ENCODE results near the gene MYCBPAP. TPM values are rescaled to one million over a fixed set of nuclear protein-coding genes. Genes with fewer than 3 reads are reported as not detected.

MYCBPAP gene
- total RNA-seq, 2 donors from 2014 or later: 0.30 to 1.6 TPM

DNA sequence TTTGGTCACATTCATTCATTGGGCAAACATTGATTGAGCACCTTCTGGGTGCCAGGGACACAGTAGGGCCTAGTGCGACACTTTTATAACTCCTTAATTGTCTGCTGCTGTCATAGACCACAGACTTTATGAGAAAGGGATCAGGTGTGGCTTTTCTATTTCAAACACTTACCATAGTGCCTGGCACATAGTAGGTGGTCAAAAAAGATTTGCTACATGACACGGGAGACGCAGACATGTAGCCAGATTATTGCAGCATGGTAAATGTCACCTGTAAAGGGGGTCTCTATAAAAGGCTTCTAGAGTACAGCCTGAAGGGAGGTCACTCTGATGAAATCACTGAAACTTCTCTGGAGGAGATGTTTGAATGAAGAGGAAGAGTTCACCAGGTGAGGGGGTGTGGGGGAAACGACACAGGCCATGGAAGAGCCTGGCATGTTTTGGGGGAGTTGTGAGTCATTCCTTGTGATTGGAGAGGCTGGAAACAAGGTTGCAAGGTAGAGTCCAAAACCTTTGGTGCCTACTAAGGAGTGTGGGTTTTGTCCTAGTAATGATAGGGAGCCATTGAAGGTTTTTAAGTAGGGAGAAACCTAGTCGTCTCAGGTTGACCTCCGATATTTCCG is 28.0 kb upstream of the MYCBPAP start:
- peaks cover 0 to 2% of the 10 kb centered on the region in 2 donors for H3K36me3 Mint-ChIP-seq
- H3K9me3 Mint-ChIP-seq: no peaks in the 10 kb centered on the region
- DNase-seq (ENCODE audit: low spot score in 2 of 2): no peak
- ATAC-seq: no peak
- H3K27ac Mint-ChIP-seq: peak overlapping the region in 1 of 2 donors; percentile 95

DNA sequence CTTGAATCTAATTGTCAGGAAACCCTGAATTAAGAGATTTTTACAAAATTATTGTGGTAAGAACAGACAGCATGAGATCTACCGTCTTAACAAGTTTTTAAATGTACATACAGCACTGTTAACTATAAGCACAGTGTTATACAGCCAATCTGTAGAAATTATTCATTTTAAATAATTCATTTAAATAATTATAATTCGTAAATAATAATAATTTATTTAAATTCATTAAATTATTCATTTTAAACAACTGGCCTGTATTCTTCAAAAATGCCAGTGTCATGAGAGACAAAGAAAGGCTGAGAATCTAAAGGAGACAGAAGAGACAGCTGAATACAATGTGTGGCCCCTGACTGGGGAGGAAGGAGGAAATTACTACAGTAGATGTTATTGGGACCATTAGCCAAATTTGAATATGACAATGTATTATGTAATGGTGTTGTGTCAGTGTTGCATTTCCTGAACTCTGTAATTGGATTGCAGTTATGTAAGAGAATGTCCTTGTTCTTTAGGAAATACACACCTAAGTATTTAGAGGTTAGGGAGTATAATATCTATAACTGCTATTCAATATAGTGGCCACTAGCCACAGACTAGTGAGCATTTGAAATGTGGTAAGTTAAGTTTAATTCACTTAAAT is 27.3 kb upstream of the MYCBPAP start:
- Mint-ChIP-seq H3K27ac (no peak overlapping the region), H3K36me3 (peaks cover 0 to 6% of the 10 kb centered on the region in 2 donors), H3K9me3 (no peaks in the 10 kb centered on the region)
- ATAC-seq (no peak), DNase-seq (ENCODE audit: low spot score in 2 of 2) (no peak)

DNA sequence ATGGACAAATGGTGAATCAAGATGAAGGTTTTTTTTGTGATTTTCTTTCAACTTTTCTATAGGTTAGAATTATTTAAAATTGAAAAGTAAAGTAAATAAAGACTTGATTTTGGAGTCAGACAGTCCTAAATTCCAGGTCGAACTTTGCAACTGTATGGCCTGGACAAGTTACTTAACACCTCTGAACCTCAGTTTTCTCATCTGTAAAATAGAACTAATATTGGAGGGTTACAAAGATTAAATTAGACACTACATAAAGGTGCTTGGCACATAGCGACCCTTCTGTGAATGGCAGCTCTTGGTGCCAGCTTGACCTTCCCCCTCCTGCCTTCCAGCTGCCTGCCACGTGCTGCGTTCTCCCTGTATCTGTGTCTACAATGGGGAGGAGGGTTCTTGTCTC is 26.6 kb upstream of the MYCBPAP start:
- ATAC-seq: no peak
- H3K9me3 Mint-ChIP-seq: no peaks in the 10 kb centered on the region
- DNase-seq (ENCODE audit: low spot score in 2 of 2): no peak
- H3K36me3 Mint-ChIP-seq: peaks cover 0 to 6% of the 10 kb centered on the region in 2 donors
- no peak overlapping the region for H3K27ac Mint-ChIP-seq

DNA sequence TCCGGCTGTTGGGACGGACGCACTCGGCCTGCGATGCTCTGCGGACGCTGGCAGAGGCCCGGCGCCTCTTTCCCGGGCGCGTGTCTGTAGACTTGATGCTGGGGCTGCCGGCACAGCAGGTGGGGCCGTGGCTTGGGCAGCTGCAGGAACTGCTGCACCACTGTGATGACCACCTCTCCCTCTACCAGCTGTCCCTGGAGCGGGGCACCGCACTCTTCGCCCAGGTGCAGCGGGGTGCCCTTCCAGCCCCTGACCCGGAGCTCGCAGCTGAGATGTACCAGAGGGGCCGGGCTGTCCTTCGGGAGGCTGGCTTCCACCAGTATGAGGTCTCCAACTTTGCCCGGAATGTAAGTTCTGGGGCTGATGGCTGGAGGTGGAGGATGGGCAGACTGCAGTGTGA is 26.1 kb upstream of the MYCBPAP start:
- Mint-ChIP-seq H3K27ac (peak overlapping the region in 1 of 2 donors; percentile 55), H3K36me3 (peaks cover 0 to 6% of the 10 kb centered on the region in 2 donors), H3K9me3 (no peaks in the 10 kb centered on the region)
- DNase-seq (ENCODE audit: low spot score in 2 of 2) (no peak), ATAC-seq (no peak)

DNA sequence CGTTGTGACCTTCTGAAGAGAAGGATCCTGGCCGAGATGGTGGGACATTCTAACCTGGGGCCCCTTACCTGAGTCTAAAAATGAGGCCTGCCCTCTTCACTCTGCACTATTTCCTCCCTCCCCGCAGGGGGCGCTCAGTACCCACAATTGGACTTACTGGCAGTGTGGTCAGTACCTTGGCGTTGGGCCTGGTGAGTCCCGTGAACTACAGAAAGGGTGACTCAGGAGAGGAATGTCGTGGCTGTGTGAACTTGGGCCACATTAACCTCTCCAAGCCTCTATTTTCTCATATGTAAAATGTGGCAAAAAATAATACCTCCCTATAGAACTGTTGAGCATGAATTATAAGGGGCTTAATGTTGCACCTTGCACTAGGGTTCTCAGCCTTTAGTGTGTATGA is 25.7 kb upstream of the MYCBPAP start:
- DNase-seq (ENCODE audit: low spot score in 2 of 2) (peak; percentile 82 to 88), ATAC-seq (peak; percentile 40 to 51)
- Mint-ChIP-seq H3K9me3 (no peaks in the 10 kb centered on the region), H3K36me3 (peaks cover 0 to 6% of the 10 kb centered on the region in 2 donors), H3K27ac (peak overlapping the region in 1 of 2 donors; percentile 55)

DNA sequence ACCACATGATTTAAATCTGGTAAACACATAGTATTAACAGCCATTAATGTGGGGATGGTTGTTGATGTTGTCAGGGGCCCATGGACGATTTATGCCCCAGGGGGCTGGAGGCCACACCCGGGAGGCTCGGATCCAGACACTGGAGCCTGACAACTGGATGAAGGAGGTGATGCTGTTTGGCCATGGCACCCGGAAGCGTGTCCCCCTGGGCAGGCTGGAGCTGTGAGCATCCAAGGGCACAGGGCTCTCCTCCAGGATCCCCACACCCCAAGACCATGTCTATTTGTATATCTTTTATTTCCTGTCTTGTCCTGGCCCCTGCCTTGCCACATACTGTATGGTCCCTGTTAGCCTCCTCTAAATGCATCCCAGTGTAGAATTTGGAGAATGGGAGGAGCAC is 25.0 kb upstream of the MYCBPAP start:
- Mint-ChIP-seq H3K36me3 (peaks cover 0 to 6% of the 10 kb centered on the region in 2 donors), H3K9me3 (no peaks in the 10 kb centered on the region), H3K27ac (no peak overlapping the region)
- no peak for DNase-seq (ENCODE audit: low spot score in 2 of 2)
- ATAC-seq: no peak

DNA sequence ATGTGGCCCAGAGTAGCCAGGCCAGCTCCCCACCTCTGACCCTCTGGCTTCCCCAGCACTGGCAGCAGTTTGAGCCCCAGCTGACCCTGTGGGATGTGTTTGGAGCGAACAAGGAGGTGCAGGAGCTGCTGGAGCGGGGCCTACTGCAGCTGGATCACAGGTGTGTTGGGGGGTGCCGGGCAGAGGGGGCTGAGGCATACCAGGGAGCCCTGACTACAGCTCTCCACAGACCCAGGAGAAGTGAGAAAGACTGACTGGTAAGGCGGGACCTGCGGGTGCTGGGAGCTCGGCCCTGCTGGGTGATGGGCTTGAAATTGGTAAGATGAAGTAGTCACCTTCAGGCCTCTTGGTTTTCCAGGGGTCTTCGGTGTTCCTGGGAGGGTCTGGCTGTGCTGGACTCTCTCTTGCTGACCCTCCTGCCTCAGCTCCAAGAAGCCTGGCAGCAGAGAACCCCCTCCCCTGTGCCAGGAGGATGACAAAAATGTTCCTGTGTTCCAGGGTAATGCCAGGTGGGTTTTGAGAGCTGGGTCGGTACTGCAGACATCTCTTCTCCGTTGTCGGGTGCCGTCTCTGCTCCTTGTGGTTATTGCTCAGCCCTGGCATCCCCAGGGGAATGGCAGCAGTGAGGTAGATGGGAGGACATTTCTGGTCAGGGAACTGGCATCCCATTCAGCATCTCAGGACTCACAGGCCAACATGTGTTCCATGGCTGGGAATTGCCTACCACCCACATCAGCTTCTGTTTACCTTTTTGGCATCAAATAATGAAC is 23.7 kb upstream of the MYCBPAP start:
- H3K36me3 Mint-ChIP-seq: peaks cover 0 to 6% of the 10 kb centered on the region in 2 donors
- H3K27ac Mint-ChIP-seq: peak overlapping the region; percentile 4 to 47
- no peak for ATAC-seq
- no peak for DNase-seq (ENCODE audit: low spot score in 2 of 2)
- H3K9me3 Mint-ChIP-seq: no peaks in the 10 kb centered on the region

DNA sequence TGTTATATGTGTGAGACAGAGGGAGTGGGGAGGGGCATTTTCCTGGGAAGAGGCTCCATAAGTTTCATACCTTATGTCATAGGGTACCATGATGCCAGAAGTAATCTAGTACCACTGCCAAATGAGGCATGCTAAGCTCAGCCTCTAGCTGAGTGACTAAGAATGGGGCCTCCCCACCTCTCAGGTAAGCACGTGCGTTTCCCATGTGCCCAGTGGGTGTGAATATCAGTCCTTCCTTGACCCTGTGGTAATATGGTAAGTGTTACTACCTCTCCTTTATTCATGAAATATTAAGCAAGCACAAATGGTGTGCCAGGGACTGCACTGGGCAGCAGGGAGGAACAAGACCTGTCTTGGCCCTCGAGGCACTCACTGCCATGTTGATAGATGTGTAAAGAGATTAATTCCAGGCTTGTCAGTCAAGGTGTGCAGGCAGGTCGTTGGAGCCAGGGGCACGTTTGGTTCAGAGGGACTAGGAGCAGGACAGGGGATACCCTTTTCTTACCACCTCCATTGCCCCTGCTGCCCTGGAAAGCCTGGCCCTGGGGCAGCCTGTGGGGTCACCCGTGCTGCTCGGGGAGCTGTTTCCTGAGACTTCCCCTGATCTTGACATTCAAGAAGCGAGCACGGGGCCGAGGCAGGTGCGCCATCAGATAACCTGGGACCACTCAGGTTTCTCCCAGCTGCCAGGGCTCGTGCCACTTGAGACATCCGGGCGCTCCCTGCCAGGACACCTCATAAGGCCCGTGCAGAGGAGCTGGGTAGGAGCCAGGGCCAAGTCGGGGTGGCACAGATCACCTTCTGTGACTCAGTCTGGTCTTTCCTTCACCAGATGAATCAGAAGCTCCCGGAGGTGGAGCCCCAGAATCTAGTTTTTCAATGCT is 20.8 kb upstream of the MYCBPAP start:
- H3K9me3 Mint-ChIP-seq: no peaks in the 10 kb centered on the region
- DNase-seq (ENCODE audit: low spot score in 2 of 2) (no peak), ATAC-seq (peak; percentile 58 to 92)
- no peak overlapping the region for H3K27ac Mint-ChIP-seq
- H3K36me3 Mint-ChIP-seq: peaks cover 0 to 6% of the 10 kb centered on the region in 2 donors

DNA sequence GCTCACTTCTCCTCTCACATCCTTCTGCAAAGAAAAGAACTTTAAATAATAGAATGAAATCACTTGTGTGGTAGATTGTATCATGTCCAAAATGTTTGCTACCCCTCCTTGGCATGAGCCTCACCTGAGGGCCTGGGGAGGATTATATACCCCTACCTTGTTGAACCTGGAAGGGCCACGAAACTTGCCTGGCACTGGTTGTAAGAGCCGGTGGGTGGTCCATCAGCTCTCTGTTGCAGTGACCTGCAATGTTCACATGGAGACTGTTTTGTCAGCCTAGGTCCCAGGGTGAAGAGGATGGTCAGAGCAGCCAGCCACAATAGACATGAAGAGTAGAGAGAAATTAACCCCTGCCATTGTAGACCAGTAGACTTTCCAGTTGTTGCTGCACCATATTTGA is 19.4 kb upstream of the MYCBPAP start:
- H3K9me3 Mint-ChIP-seq: no peaks in the 10 kb centered on the region
- ATAC-seq (no peak), DNase-seq (ENCODE audit: low spot score in 2 of 2) (no peak)
- no peak overlapping the region for H3K27ac Mint-ChIP-seq
- H3K36me3 Mint-ChIP-seq: peaks cover 0 to 6% of the 10 kb centered on the region in 2 donors

DNA sequence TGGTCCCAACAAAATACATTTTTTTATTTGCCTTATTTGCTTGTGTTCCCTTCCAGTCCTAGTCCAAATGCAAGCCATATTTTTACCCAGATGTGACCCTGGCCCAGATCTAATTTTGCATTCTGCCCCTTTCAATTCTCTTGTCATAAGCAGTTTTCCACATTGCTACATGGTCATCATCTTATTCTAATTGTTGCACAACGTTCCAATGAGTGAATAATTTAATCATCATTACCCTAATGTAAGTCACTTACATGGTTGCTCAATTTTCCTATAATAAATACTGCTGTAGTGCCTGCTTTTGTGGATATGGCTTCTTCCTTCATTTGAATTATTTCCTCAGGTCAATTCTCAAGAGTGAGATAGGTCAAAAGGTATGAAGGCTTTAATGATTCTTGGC is 16.7 kb upstream of the MYCBPAP start:
- no peak overlapping the region for H3K27ac Mint-ChIP-seq
- H3K36me3 Mint-ChIP-seq: no peaks in the 10 kb centered on the region
- DNase-seq (ENCODE audit: low spot score in 2 of 2): no peak

DNA sequence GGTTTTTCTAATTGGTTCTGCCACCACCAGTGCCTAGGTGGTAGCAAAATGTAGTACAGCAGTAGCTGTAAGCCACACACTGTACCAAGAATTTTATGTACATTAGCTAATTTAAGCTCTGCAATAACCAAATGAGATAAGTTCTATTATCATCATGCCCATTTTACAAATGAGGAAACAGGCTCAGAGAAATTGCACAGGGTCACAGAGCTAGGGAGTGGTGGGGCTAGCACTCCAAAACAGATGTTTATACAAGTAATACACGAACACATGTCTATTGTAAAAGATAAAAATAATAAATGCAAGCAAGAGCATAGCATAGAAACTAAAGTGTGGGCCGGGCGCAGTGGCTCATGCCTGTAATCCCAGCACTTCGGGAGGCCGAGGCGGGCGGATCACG is 16.0 kb upstream of the MYCBPAP start:
- Mint-ChIP-seq H3K27ac (peak overlapping the region in 1 of 2 donors; percentile 47), H3K9me3 (no peaks in the 10 kb centered on the region), H3K36me3 (no peaks in the 10 kb centered on the region)
- ATAC-seq (no peak), DNase-seq (ENCODE audit: low spot score in 2 of 2) (no peak)

More for the DNA sequence above, 16.7 kb upstream of the MYCBPAP start:
- ATAC-seq: no peak
- no peaks in the 10 kb centered on the region for H3K9me3 Mint-ChIP-seq

DNA sequence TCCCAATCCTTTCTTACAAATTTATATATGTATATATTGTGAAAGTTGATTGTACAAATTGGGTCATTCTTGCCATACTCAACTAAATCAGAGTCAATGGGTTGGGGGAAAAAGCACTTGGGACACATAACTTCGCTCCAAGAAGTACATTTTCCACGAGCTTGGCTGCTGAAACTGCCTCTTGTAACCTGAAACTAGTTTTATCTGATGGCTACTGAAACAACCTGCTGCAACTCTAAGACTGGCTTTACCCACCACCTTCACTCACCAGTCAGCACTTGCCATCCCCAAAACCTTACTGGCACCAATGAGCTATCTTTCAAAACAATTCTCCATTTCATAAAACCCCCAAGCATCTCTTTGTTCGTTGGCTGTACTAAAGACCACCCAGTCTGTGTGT is 14.5 kb upstream of the MYCBPAP start:
- ATAC-seq (no peak), DNase-seq (ENCODE audit: low spot score in 2 of 2) (no peak)
- no peaks in the 10 kb centered on the region for H3K9me3 Mint-ChIP-seq
- H3K36me3 Mint-ChIP-seq: no peaks in the 10 kb centered on the region
- H3K27ac Mint-ChIP-seq: no peak overlapping the region

DNA sequence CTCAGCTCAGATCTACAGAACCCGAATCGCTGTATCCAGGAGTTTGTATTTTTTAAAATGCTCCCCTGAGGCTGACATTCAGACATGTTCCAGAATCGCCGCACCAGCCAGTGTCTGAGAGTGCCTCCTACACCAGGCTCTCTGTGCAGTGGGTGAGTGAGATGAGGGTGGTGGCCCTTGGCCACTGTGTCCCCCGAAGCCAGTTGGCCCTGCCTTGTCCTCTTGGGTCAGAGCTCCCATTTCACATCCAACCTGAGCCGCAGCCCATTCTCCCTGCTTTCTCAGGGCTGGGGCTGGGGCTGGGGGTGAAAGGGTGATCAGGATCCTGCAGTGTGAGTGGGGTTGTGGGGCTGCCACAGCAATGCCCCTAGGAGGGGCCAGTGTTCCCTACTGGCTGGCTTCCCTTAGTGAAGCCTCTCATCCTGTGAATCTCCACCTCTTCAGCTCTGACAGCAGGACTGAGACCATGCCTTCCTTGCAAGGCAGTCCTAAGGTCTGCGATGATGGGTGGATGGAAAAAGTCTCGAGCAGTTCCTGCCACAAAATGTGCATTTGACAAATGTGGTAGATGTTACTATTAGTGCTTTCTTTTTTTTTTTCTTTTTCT is 12.9 kb upstream of the MYCBPAP start:
- no peak for ATAC-seq
- no peak for DNase-seq (ENCODE audit: low spot score in 2 of 2)
- H3K9me3 Mint-ChIP-seq: no peaks in the 10 kb centered on the region
- H3K36me3 Mint-ChIP-seq: no peaks in the 10 kb centered on the region
- H3K27ac Mint-ChIP-seq: no peak overlapping the region

DNA sequence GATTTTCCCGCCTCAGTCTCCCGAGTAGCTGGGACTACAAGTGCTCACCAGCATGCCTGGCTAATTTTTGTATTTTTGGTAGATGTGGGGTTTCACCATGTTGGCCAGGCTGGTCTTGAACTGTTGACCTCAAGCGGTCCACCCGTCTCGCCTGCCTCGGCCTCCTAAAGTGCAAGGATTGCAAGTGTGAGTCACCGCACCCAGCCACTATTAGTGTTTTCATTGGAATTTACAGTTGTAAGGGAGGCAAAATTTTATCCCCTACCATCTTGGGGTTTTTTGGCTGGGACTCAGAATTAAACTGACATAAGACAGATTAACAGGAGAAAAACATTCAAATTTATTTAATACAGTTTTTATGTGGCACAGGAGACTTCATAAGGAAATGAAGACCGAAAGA is 12.3 kb upstream of the MYCBPAP start:
- Mint-ChIP-seq H3K36me3 (no peaks in the 10 kb centered on the region), H3K27ac (no peak overlapping the region), H3K9me3 (no peaks in the 10 kb centered on the region)
- DNase-seq (ENCODE audit: low spot score in 2 of 2): no peak
- no peak for ATAC-seq

DNA sequence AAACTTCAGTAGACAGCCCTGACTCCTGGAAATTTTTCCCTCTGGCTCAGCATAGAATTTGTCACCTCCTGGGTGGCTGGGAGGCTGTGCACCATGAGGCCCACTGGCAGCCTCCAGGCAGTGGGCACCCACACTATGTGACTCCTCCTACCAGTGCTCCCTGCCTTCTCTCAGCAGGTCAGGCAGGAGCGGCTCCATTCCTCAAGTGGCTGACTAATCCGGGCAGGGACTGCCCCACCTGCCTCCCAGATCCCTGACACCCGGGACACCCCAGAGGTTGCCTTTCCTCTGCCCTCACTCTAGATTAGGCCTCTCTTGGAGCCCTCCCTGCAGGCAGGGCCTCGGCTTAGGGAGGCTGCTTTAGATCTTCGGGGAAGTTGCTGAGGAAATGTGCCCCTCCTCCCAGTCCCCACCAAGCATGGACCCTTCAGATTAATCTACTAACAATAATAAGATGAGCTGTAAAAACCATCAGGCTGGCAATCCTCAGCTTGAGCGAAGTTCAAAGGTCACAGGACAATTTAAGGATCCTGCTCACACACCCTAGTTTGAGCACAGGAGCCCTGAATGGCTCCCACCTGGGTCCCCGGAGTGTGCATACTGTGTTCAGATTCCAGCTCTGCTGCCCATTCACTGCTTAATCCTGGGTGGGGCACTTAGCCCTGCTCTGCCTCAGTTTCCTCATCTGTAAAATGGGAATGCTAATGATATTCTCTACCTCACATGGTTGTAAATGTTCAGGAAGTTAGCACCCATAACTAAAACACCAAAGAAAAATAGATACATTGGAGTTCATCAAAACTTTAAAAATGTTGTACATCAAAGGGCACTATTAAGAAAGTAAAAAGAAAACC is 10.0 kb upstream of the MYCBPAP start:
- H3K27ac Mint-ChIP-seq: no peak overlapping the region
- no peaks in the 10 kb centered on the region for H3K9me3 Mint-ChIP-seq
- no peak for DNase-seq (ENCODE audit: low spot score in 2 of 2)
- H3K36me3 Mint-ChIP-seq: no peaks in the 10 kb centered on the region
- no peak for ATAC-seq

DNA sequence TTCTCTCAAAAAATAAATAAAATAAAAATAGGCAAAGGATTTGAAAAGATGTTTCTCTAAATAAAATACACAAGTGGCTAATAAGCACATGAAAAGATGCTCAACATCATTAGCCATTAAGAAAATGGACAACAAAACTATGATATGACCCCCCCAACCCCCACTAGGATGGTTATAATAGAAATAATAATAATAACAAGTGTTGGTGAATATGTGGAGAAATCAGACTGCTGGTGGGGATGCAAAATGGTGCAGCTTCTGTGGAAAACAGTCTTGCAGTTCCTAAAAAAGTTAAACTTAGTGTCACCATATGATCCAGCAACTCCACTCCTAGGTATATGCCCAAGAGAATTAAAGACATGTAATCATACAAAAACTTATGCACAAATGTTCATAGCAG is 9.0 kb upstream of the MYCBPAP start:
- ATAC-seq (no peak), DNase-seq (ENCODE audit: low spot score in 2 of 2) (no peak)
- no peaks in the 10 kb centered on the region for H3K36me3 Mint-ChIP-seq
- no peaks in the 10 kb centered on the region for H3K9me3 Mint-ChIP-seq
- H3K27ac Mint-ChIP-seq: no peak overlapping the region

All from activated naive CD4-positive, alpha-beta T cell treated with anti-CD3 and anti-CD28 coated beads, Interleukin-2, amount 50 U/mL, for 72 hours (primary cell).